Embryonic facial prominence (tissue), 1 donor: ENCODE results near the gene RNF146.
A peak's percentile ranks its signal among the peaks of the same experiment; 100 is the strongest.
"Not testable (repeated sequence)": the region's sequence is repeated elsewhere in the genome, so short reads cannot be mapped to it uniquely, and the experiment has no call there.

ENCODE experiments used
- DNase-seq: peaks from one replicate; pipeline ENCODE4 v3.0.0-alpha.2; 2016; ENCODE audit errors: extremely low spot score

RNF146 gene

DNA sequence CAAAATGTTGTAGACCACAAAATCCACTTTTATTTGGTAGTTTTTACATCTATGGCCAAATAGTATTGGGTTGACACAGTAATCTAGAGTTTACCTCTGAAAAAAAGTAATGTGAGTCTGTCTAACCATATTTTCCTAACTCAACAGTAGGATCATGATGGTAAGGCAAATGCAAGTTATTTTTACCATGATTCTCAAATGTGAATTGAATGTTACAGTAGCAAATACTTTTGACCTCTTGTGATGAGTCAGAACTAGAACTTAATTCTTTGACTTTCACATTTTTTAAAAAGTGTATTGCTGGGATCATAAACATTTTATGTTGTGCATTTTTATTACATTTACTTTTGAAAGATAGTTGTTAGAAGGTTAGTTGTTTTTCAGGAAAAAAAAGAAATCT lies 22.0 kb downstream of the RNF146 start:
- DNase-seq: no peak

DNA sequence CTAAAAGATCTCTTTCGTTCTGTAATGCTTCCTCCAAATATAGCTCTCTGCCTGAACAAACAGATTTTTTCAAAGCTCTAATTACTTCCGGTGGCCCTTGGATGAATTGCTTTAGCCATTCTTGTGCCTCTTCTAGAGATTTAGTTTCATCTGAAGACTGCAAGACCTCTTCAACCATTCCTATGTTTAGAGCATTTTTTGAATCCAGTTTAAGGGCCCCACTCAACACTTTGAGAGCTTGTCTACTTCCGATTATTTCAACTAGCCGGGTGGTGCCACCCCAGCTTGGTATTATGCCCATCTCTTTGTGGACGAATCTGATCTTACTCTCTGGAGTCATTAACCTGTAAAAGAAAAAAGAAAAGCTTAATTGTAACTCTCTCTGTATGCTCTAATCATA lies 23.3 kb downstream of the RNF146 start:
- no peak for DNase-seq

DNA sequence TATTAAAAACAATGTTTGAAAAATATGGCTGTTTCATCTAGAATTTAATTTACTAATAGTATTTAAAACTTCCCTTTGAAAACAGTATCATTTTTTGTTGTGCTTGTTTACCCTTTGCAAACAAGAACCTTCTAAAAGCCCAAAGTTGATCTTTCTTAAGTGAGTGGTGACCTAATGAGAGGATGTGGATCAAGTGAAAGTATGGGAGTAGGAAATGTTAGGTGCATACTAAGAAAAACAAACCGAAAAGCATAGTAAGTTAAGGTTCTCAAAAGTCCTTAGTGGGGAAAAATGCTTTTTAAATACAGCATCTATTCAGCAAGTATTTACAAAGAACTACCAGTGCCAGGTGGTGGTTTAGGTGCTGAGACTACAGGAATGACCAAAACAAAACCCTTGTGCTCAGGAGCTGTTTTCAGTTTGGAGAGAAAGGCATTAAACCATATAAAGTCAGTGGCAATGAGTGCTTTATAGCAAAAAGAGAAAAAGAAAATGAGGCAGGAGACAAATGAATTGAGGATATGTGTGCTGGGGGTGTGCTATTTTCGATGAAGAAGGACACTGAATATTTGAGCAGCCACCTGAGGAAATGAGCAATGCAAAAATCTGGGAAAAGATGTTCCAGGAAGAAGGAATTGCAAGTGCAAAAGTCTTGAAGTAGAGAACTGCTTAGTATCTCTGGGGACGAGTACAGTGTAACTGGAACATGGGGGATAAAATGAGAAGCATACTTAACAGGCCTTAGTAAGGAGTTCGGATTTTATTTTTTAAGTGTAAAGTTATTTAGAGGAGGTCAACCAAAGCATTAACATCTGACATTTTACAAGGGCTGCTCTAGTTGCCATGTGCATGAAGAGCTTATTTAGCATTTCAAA lies 24.0 kb downstream of the RNF146 start:
- no peak for DNase-seq

DNA sequence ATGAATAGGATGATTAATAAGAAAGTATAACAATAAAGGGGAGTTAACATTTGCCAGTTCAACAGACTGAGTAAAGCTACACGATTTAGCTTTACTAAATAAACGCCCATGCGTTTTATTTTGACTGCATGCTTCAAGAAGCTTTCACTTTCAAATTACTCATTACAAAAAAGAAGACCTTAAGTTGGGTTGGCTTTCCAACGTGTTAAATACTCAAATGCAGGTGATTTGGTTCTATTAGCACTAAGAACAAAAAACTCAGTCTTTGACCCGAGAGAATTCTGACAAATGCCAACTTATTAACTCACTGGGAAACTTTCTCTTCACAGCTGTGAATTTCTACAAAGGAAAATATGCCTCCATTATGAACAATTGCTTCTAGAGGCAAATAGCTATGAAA lies 24.8 kb downstream of the RNF146 start:
- DNase-seq: no peak

DNA sequence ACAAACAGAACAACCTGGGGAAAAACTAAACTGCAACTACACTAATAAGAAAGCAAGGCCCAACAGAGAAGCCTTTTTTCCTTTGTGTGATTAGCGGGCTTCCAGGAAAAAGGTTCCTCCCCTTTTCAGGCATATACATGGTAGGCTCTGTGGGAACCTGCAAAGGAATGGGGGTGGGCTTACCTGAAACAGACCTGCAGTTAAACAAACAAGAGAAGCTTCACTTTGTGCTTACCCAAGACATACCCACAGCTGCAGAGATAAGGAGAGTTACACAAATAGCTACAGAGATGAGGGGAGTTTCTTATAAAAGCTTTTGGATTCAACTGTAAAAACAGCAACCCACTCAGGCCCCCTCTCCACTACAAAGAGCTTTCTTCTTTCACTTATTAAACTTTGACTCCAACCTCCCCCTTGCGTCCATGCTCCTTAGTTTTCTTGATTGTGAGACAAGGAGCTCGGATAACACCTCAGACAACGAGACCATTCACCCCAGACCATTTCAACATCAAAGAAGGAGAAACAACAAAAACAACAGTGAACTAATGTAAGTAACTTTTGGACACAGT lies 30.9 kb downstream of the RNF146 start:
- no peak for DNase-seq

DNA sequence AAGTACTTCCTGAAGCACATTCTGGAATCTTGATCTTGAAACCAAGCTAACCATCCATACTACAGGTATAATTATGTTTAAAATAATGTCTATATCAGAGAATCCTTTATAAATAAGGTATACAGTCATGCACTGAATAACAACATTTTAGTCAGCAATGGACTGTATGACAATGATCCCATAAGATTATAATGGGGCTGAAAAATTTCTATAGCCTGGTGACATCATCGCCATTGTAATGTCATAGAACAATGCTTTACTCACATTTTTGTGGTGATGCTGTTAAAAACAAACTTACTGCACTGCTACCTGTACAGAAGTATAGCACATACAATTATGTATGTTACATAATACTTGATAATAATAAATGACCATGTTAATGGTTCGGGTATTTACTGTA lies 31.8 kb downstream of the RNF146 start:
- DNase-seq: no peak

DNA sequence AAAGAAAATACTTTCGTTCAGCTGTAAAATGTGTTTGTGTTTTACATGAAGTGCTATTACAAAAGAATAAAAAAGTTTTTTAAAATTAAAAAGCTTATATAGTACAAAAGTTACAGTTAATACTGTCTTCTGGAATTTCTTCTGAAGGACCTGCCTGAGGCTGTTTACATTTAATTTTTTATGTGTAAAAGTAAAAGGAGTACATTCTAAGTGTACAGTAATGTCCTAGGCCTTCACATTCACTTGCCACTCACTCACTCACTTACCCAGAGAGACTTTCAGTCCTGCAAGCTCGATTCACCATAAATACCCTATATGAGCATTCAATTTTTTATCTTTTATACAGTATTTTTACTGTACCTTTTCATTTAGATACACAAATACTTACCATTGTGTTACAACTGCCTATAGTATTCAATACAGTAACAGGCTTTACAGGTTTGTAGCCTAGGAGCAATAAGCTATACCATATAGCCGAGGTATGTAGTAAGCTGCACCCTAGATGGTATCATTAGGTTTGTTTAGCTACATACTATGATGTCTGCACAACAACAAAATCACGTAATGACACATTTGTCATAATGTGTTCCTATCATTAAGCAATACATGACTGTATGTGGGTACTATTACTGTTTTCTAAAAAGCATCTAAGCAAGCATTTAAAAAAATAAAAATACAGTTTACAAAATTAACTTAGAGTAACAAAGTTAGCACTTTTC lies 33.0 kb downstream of the RNF146 start:
- no peak for DNase-seq

DNA sequence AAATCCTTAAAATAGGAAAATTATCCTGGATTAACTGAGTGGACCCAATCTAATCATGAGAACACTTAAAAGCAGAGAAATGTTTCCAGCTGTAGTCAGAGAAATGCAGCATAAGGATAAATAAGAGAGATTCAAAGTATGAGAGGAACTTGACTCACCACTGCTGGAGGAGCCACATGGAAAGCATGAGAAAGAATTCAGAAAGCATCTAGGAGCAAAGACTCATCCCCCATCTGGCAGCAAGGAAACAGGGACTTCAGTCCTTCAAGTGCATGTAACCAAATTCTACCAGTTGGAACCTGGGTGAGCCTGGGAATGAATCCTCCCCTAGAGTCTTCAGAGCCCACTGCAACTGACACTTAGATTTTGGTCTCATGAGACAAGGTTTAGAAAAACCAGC lies 33.7 kb downstream of the RNF146 start:
- DNase-seq: no peak

DNA sequence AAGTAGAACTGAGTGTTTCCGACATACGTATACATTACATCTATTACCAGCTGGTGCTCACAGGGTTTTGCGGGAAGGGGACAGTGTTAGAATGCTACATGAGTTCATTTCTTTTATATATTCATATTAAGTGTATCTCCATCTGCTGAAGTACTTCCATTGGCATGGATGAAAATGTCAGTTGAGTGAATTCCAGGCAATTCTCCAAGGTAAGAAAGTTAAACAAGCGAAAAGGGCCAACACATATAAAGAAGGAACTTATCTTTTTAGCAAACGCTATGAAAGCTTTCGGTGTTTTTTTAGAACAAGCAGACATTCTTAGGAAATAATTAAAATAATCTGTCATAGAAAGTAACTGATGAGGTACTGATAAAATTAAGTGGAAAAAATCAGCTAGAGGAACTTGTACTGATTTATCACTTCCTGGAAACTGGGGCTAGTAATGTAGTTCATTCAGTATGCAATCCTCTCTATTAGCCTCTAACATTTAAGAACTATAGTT lies 34.6 kb downstream of the RNF146 start:
- DNase-seq: no peak

DNA sequence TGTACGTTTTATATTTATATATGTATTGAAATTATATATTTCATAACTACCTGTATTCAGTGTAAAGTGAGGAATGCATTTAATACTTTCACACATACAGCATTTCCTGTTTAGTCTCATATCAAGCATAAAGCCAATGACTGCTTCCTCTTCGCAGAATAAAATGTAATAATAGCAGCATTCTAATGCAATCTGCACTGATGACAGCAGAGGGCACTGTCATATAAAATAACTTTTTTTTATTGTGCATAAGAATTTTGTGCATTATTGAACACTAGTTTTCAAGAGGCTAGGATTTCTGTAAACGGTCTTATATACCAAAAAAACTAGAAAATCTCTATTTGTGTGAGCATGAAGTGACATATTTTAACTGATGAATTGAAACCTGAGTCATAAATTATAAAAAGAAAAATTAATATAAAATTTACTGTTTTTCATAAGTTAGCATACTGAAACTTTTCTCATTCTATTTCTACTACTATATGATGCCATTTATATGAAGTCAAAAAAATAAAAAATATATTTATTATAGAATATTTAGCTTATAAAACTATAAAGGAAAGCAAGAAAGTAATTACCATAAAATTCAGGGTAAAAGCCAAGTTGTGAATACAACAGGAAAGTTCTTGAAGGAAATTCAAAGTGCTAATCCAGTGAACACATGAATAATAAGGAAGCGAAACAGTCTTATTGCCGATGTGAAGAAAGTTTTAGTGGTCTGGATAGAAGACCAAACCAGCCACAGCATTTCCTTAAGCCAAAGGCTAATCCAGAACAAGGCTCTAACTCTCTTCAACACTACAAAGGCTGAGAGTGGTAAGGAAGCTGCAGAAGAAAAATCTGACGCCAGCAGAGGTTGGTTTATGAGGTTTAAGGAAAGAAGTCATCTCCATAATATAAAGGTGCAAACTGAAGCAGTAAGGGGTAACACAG lies 36.3 kb downstream of the RNF146 start:
- DNase-seq: peak; percentile 38

DNA sequence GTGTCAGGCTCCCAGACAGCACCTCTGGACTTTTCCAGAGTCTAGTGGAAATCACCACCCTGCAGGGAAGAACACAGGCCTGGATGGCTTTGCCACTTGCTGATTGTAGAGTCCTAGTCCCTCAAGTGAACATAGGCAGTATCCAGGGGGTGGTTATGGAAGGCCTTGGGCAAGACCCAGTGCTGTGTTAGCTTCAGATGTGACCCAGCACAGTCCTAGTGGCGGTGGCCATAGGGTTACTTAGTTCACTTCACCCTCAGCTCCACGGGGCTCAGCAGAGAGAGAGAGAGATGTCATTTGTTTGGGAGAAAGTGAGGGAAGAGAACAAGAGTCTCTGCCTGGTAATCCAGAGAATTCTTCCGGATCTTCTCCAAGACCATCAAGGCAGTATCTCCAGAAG lies 37.3 kb downstream of the RNF146 start:
- no peak for DNase-seq

DNA sequence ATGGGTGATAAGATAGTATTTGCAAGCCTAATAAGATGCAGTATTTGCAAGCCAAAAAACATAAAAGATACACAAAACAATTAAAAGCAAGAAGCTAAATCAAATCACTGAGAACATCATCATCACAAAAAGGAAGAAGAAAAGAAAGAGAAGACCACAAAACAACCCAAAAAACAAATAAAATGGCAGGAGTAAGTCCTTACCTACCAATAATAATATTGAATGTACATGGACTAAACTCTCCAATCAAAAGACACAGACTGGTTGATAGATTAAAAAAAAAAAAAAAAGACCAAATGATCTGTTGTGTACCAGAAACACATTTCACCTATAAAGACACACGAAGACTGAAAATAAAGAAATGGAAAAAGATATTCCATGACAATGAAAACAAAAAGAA lies 39.1 kb downstream of the RNF146 start:
- DNase-seq: no peak

DNA sequence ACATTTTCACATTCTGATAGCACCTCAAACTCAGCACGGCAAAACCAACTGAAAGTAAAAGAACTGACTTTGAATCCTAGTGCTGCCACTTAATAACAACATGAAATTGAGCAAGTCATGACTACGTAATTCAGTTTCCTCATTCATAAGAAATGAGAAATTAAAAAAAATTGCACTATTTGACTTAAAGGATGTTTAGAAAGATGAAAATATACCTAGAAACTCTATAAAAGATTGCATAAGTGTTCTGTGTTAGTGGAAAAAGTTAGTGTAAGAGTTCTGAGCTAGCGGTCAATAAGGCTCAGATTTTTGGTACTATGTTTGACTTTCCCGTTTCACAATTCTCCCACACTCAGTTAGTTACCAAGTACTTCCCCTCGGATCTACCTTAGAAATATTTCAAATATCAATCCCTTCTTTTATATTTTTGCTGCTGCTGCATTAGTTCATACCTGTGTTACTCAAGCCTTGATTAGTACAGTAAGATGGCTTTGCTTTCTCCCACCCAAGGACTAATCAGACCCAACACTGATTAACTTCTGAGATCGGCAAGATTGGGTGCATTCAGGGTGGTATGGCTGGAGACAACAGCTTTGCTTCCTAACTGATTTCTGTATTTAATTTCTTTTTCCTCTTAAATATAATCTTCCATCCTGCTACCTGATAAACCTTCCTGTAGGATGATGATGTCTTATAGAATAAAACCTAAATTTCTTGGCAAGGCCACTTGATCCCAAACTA lies 50.9 kb downstream of the RNF146 start:
- no peak for DNase-seq

DNA sequence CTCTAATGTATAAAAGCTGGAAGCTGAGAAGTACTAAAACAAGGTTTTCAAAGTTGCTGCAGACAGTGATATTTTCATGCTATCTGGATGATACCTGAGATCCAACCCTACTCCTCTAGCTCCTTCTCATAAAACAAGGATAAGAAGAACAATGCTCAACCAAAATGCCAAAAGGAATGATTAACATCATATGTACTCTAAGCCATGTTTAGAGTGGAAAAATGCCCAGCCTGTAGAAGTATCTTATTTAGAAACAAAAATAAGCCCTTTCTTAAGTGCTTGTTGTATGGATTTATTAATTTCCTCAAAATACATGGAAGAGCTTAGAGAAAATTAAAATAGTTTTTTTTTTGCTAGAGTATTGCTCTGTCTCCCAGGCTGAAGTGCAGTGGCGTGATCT lies 53.0 kb downstream of the RNF146 start:
- DNase-seq: no peak

DNA sequence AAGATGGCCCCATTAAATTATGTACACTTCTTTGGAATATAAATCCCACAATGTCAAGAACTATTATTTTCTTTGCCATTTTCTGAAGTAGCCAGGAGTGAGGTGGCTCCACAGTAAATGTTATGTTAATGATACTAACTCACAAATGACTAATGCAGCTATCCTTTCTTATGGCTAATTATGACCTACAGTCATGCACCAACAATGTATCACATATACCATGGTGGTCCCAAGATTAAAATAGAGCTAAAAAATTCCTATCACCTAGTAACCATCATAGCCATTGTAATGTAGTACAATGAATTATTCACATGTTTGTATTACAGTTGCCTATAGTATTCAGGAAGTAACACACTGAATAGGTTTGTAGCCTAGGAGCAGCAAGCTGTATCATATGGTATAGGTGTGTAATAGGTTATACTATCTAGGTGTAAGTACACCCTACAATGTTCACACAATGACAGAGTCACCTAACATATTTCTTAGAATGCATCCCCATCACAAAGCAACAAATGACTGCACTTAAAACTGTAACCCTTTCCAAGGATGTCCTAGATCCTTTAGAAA lies 61.5 kb downstream of the RNF146 start:
- no peak for DNase-seq

DNA sequence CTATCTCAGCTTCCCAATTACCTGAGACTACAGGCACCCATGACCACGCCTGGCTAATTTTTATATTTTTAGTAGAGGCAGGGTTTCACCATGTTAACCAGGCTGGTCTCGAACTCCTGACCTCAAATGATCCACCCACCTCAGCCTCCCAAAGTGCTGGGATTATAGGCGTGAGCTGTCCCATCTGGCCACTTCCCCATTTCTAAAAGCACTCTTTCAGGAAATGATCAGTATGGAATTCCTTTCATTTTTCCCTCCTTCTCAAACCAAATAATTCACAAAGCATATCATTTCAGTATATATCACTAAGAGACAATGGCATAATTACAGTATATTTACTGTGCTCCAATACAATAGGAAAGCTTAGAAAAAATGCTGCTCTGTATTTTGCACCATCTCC lies 64.6 kb downstream of the RNF146 start:
- DNase-seq: not testable (repeated sequence)

DNA sequence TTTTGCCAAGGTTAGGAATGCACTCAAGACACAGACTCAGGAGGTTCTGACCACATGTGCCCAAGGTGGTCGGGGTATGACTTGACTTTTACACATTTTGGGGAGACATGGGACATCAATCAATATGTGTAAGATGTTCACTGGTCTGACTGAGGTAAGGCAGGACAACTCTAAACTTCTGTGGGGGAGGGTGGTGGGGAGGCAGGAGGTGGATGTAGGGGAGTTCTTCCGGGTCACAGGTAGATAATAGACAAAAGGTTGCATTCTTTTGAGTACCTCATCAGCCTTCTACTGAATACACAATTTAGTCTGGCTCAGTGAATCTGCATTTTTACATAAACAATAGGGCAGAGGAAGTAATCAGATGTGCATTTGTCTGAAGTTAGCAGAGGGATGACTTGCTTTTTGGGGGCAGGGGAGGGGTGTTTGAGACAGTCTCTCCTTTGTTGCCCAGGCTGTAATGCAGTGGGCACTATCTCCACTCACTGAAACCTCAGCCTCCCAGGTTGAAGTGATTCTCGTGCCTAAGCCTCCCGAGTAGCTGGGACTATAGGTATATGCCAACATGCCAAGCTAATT lies 65.8 kb downstream of the RNF146 start:
- DNase-seq: no peak
